ENCODE results near the gene PDZD7.

The PDZD7 gene

GRCh38 chr10:100966887-100967286 is 64.0 kb downstream of the PDZD7 start:
- no peak for DNase-seq (ENCODE audit: low read depth)

GRCh38 chr10:100965820-100966219 is 65.1 kb downstream of the PDZD7 start:
- no peak for DNase-seq (ENCODE audit: low read depth)

DNA sequence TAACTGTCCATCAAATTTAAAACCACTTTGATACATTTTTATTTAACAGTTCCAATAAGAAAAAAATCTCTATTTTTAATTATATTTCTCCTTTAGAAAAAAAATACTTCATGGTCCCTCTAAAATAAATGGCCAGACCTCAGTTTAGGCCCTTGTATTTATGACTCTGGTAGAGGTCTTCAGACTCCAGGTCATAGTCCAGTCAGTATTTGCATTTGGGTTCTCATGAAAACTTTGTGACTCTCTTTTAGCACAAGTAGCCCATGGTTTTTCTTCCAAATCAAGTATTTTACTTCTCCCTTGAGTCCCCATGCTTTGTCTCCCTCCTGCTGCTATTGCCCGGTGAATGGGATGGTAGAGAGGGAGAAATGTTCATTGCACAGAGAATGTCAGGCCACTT is 67.1 kb downstream of the PDZD7 start:
- no peak for DNase-seq (ENCODE audit: low read depth)

DNA sequence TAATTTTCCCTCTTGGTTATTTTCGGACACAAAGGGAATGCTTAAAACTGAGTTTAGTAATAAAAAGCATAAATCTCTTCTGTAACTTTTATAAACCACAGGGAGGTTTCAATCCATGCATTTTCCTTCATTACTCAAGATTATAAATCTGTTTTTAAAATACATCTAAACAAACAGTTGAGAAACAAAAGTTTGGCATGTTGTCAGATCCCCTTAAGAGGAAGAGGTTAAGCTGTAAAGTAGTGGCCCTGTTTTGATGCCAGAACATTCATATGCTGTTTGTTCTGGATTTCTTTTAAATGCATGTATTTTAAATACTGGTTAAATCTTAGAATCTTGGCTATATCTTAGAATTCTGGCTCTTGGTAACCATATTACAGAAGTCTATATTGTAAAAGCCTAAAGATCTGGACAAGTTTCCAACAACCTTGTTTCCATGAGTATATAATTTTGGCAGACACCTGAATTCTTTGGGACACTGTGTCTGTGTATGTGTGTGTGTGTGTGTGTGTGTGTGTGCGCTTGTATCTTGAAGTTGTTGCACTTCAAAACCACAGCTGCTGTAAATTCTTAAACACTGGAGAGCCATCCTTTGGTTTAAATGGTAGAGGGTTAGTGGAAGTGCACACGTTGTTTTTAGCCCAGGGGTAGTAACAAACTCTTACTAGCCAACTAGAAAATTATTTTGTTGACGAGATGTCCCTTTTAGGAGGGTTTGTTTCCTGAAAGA is 68.4 kb downstream of the PDZD7 start:
- DNase-seq (ENCODE audit: low read depth): no peak

DNA sequence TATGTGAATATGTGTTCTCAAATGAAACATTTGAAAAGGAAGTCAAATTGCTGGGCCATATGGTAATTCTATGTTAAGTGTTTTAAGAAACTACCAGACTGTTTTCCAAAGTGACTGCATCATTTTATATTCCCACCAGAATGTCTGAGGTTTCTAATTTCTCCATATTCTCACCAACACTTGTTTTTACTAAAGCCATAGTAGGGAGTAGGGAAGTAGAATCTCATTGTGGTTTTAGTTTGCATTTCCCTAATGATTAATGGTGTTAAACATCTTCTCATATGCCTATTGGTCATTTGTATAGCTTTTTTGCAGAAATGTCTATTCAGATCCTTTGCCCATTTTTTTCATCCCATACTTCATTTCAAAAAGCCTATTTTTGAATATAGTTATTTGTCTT is 70.7 kb downstream of the PDZD7 start:
- no peak for DNase-seq (ENCODE audit: low read depth)

All from activated T-helper 9 cell treated with anti-CD3 and anti-CD28 coated beads, Interleukin-2, amount 50 U/mL, for 16 hours (primary cell).